Right lobe of liver (tissue), 6 donors: ENCODE results near the gene RBM38. TPM values are rescaled to one million over a fixed set of nuclear protein-coding genes. Genes with fewer than 3 reads are reported as not detected.

Experiments used
- ATAC-seq, 4 donors: fragments of 200-7000 bp; cut with Tn5 transposase; one replicate each; pipeline ENCODE4 v1.9.1; 2020; ENCODE audit warnings: mild to moderate bottlenecking in 4 of 4, moderate library complexity in 4 of 4
- DNase-seq, 3 donors: peaks; one replicate each; pipeline ENCODE4 v3.0.0-alpha.2; 2020
- H3K27ac ChIP-seq, 3 donors: fragments of 200-600 bp; one replicate each; pipeline ENCODE4 v1.8.0; 2022
- H3K27me3 ChIP-seq, 2 donors: fragments of 200-600 bp; one replicate each; pipeline ENCODE4 v1.8.0; 2022
- H3K36me3 ChIP-seq, 4 donors: fragments of 200-600 bp; sonication (generic) in 1 of 4; one replicate each; pipeline versions ENCODE4 v1.5.1 to v1.8.0; 2017 to 2022; ENCODE audit warnings: control low read depth in 1 of 4
- H3K4me1 ChIP-seq, 4 donors: fragments of 200-600 bp; sonication (generic) in 1 of 4; one replicate each; pipeline versions ENCODE4 v1.5.1 to v1.8.0; 2017 to 2022; ENCODE audit warnings: control low read depth in 1 of 4
- H3K4me3 ChIP-seq, 3 donors: fragments of 200-600 bp; one replicate each; pipeline ENCODE4 v1.8.0; 2022
- H3K9me3 ChIP-seq, 4 donors: fragments of 200-600 bp; sonication (generic) in 1 of 4; one replicate each; pipeline versions ENCODE4 v1.5.1 to v1.8.0; 2017 to 2022; ENCODE audit warnings: control low read depth in 1 of 4
- POLR2A ChIP-seq: fragments of 450-650 bp; IDR thresholded peaks from one replicate; pipeline ENCODE4 v1.6.1; 2017; ENCODE audit warnings: antibody characterized with exemption, mild to moderate bottlenecking
- WGBS: methylation state at CpG from one replicate; pipeline ENCODE4 v1.1.6; 2018; ENCODE audit warnings: low coverage, low lambda C conversion rate; ENCODE audit not compliant: insufficient coverage; ENCODE audit errors: missing lambda C conversion rate; 5-methylcytosine and 5-hydroxymethylcytosine counted together
- intact Hi-C, 2 donors: fragments of 100-400 bp; cut with DNase I; formaldehyde crosslinking; loops; one replicate each; pipeline versions ENCODE4 v1.11.2 to v1.14.1; 2022
- total RNA-seq, 6 experiments: library from RNA; depleted of rRNA in 2 of 6; stranded (reverse); fragments of >200 nt in 2 of 6; fragmentation: NEBNext Ultra II Directional in 3 of 6; extraction: Animal tissue kit (Norgen Biotek cat#: 25700) in 3 of 6; gene quantifications; one replicate each; pipeline versions ENCODE4 v1.1.0 to v1.2.4, GENCODE V29; 2016 to 2023
- TF ChIP-seq, protein P1 (sequence below), 4 donors: fragments of 200-600 bp in 3 of 4; fragments of 450-650 bp in 1 of 4; IDR thresholded peaks; one replicate each; pipeline versions ENCODE4 v1.5.1 to v1.8.0; 2016 to 2022; ENCODE audit warnings: antibody characterized with exemption in 4 of 4, mild to moderate bottlenecking in 2 of 4
- donor health status: DM: no; HTN: yes; CAD: no.
- donor health status: DM: no; HTN: no; CAD: no.
- donor health status: DM: no; HTN: no; CAD: no.
- donor health status: DM: no; HTN: yes; CAD: no.
- donor health status: DM: no; HTN: yes; CAD: no.

Gene RBM38
- total RNA-seq, 6 experiments from 2014 or later: 3.9 to 16.9 (median 9.6) TPM

DNA sequence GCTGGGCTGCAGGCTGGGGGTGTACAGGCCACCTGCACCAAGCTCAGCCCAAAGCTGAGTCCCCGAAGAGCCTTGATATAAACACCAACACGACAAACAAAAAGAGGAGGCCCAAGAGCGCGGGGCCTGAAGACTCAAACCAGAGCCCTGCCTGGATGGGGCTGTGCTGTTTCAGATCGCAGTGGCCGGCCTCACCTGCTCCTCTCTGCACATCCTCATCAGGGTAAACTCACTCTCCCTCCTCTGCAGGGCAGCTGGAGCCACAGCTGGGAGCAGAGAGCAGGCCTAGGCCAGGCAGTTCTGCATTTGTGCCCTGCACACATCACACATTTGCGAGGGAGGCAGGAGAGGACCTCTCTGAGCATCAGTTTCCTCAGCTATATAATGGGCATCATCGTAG lies 3.7 kb upstream of the RBM38 start:
- intact Hi-C loops: loop anchor here in 1 of 2 donors (10.0 kb wide), 1 partner anchor 207 kb away; no protein-coding TSS in a partner anchor

DNA sequence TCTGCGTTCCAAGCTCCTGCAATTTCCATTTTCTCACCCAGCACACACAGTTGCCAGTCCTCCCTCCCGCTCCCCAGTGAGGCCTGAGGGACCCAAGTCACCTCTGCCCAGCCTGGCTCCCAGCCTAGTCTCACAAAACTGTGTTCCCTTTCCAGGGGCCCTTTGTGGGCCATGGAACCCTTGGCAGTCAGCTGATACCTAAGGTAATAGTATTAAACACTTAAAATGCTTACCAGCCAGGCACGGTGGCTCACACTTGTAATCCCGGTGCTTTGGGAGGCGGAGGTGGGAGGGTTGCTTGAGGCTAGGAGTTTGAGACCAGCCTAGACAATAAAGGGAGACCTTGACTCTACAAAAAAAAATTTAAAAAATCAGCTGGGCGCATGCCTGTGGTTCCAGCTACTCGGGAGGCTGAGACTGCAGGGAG lies 3.2 kb upstream of the RBM38 start:
- 78% methylated on average over 5 of the region's 7 CpGs for WGBS
- DNase-seq: peak; percentile 14 to 68 (median 55)
- no peaks in the 10 kb centered on the region for H3K9me3 ChIP-seq
- H3K27me3 ChIP-seq: no peaks in the 10 kb centered on the region
- no peak overlapping the region for H3K4me3 ChIP-seq
- H3K27ac ChIP-seq: no peak overlapping the region
- TF ChIP-seq, protein P1, sequence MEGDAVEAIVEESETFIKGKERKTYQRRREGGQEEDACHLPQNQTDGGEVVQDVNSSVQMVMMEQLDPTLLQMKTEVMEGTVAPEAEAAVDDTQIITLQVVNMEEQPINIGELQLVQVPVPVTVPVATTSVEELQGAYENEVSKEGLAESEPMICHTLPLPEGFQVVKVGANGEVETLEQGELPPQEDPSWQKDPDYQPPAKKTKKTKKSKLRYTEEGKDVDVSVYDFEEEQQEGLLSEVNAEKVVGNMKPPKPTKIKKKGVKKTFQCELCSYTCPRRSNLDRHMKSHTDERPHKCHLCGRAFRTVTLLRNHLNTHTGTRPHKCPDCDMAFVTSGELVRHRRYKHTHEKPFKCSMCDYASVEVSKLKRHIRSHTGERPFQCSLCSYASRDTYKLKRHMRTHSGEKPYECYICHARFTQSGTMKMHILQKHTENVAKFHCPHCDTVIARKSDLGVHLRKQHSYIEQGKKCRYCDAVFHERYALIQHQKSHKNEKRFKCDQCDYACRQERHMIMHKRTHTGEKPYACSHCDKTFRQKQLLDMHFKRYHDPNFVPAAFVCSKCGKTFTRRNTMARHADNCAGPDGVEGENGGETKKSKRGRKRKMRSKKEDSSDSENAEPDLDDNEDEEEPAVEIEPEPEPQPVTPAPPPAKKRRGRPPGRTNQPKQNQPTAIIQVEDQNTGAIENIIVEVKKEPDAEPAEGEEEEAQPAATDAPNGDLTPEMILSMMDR (IDR thresholded peaks at IDR 0.05): no peak
- no peak for TF ChIP-seq POLR2A
- intact Hi-C loops: loop anchor here in 1 of 2 donors (10.0 kb wide), 1 partner anchor 207 kb away; no protein-coding TSS in a partner anchor
- peaks cover 0 to 19% (median 0%) of the 10 kb centered on the region in 4 donors for H3K4me1 ChIP-seq
- no peaks in the 10 kb centered on the region for H3K36me3 ChIP-seq
- no peak for ATAC-seq

More for the DNA sequence above, 3.7 kb upstream of the RBM38 start:
- TF ChIP-seq, protein P1 (IDR thresholded peaks at IDR 0.05): no peak
- TF ChIP-seq POLR2A: no peak
- H3K27me3 ChIP-seq: no peaks in the 10 kb centered on the region
- no peaks in the 10 kb centered on the region for H3K36me3 ChIP-seq
- 80% methylated on average over 1 of the region's 8 CpGs for WGBS
- no peak overlapping the region for H3K4me3 ChIP-seq
- DNase-seq: peak in 2 of 3 donors; percentile 12 to 41
- no peak overlapping the region for H3K27ac ChIP-seq
- H3K9me3 ChIP-seq: no peaks in the 10 kb centered on the region
- ATAC-seq: no peak
- peaks cover 0 to 18% (median 0%) of the 10 kb centered on the region in 4 donors for H3K4me1 ChIP-seq

GRCh38 chr20:57388953-57389694 lies 2.1 kb upstream of the RBM38 start:
- TF ChIP-seq POLR2A: peak; percentile 46
- TF ChIP-seq, protein P1 (IDR thresholded peaks at IDR 0.05): peak in 2 of 4 donors; percentile 19 to 35
- intact Hi-C loops: loop anchor here in 1 of 2 donors (10.0 kb wide), 1 partner anchor 206 kb away; no protein-coding TSS in a partner anchor
- DNase-seq: peak; percentile 89
- H3K4me1 ChIP-seq: peaks cover 0 to 19% (median 0%) of the 10 kb centered on the region in 4 donors
- H3K9me3 ChIP-seq: no peaks in the 10 kb centered on the region
- peak; percentile 82 to 89 (median 84) for ATAC-seq
- H3K36me3 ChIP-seq: no peaks in the 10 kb centered on the region
- WGBS: 3% methylated on average over 26 of the region's 57 CpGs
- peak overlapping the region; percentile 20 to 53 (median 32) for H3K4me3 ChIP-seq
- peak overlapping the region in 2 of 3 donors; percentile 31 to 43 for H3K27ac ChIP-seq
- no peaks in the 10 kb centered on the region for H3K27me3 ChIP-seq

- no peaks in the 10 kb centered on the region for H3K36me3 ChIP-seq
- peak in 2 of 3 donors; percentile 52 to 65 for DNase-seq
- peaks cover 0 to 19% (median 0%) of the 10 kb centered on the region in 4 donors for H3K4me1 ChIP-seq
- H3K4me3 ChIP-seq: peak overlapping the region; percentile 20 to 53 (median 32)
- WGBS: 24% methylated on average over 22 of the region's 52 CpGs
- intact Hi-C loops: loop anchor here in 1 of 2 donors (10.0 kb wide), 1 partner anchor 205 kb away; no protein-coding TSS in a partner anchor
- peak overlapping the region in 2 of 3 donors; percentile 31 to 43 for H3K27ac ChIP-seq
- H3K9me3 ChIP-seq: no peaks in the 10 kb centered on the region
- peak in 2 of 4 donors; percentile 4 for ATAC-seq
- no peaks in the 10 kb centered on the region for H3K27me3 ChIP-seq
- TF ChIP-seq POLR2A: no peak
- TF ChIP-seq, protein P1 (IDR thresholded peaks at IDR 0.05): no peak
These were observed 1.2 kb upstream of the RBM38 start for GRCh38 chr20:57389695-57390603.
